Stimulated activated CD4-positive, alpha-beta T cell treated with anti-CD3 and anti-CD28 coated beads, Interleukin-1b, Interleukin-23, amount 100 ng/mL, for 1 hour (primary cell): Measurements from ENCODE around the gene SYT2.
"Not testable (repeated sequence)": the region's sequence is repeated elsewhere in the genome, so short reads cannot be mapped to it uniquely, and the experiment has no call there.

ENCODE experiments used
- DNase-seq, 2 donors: peaks; one replicate each; pipeline ENCODE4 v3.0.0-alpha.2; 2020; ENCODE audit warnings: low read depth in 2 of 2

The SYT2 gene

GRCh38 chr1:202593845-202594244 is 116.4 kb downstream of the SYT2 start:
- no peak for DNase-seq

- no peak for DNase-seq
These were observed 118.1 kb downstream of the SYT2 start for GRCh38 chr1:202592146-202592545.

- DNase-seq, result no peak
These were observed 118.7 kb downstream of the SYT2 start for GRCh38 chr1:202591515-202591914.

GRCh38 chr1:202590975-202591411 is 119.3 kb downstream of the SYT2 start:
- no peak for DNase-seq

- DNase-seq, result no peak
These were observed 120.1 kb downstream of the SYT2 start for GRCh38 chr1:202590126-202590525.

- no peak for DNase-seq
These were observed 120.9 kb downstream of the SYT2 start for GRCh38 chr1:202589190-202589930.

- DNase-seq, result no peak
These were observed 121.6 kb downstream of the SYT2 start for GRCh38 chr1:202588503-202589189.

GRCh38 chr1:202587859-202588485 is 122.3 kb downstream of the SYT2 start:
- DNase-seq, result no peak

GRCh38 chr1:202586871-202587270 is 123.4 kb downstream of the SYT2 start:
- no peak for DNase-seq

GRCh38 chr1:202586018-202586821 is 124.0 kb downstream of the SYT2 start:
- no peak for DNase-seq

GRCh38 chr1:202585590-202585933 is 124.7 kb downstream of the SYT2 start:
- DNase-seq, result no peak

- no peak for DNase-seq
These were observed 125.3 kb downstream of the SYT2 start for GRCh38 chr1:202584707-202585589.

- DNase-seq, result not testable (repeated sequence)
These were observed 127.9 kb downstream of the SYT2 start for GRCh38 chr1:202582350-202582749.

- no peak for DNase-seq
These were observed 129.6 kb downstream of the SYT2 start for GRCh38 chr1:202580619-202581018.

GRCh38 chr1:202579806-202580205 is 130.4 kb downstream of the SYT2 start:
- no peak for DNase-seq

GRCh38 chr1:202578565-202578964 is 131.7 kb downstream of the SYT2 start:
- no peak for DNase-seq

GRCh38 chr1:202578001-202578504 is 132.2 kb downstream of the SYT2 start:
- no peak for DNase-seq

GRCh38 chr1:202577381-202577780 is 132.9 kb downstream of the SYT2 start:
- DNase-seq, result no peak

GRCh38 chr1:202576816-202577215 is 133.4 kb downstream of the SYT2 start:
- DNase-seq, result no peak

- DNase-seq, result no peak
These were observed 134.2 kb downstream of the SYT2 start for GRCh38 chr1:202575918-202576653.
